ENCODE data around the gene ENTPD8.
"Not testable (repeated sequence)": the region's sequence is repeated elsewhere in the genome, so short reads cannot be mapped to it uniquely, and the experiment has no call there.

Gene ENTPD8

GRCh38 chr9:137417161-137418021 lies 23.8 kb downstream of the ENTPD8 start:
- peaks cover 4% of the 10 kb centered on the region; the same call in 1 of the 2 replicates for H3K4me1 ChIP-seq (ENCODE audit: insufficient read depth, low read length)
- H3K9ac ChIP-seq (ENCODE audit: low read depth, low read length) = no peak overlapping the region
- H3K4me3 ChIP-seq (ENCODE audit: low read length) = no peak overlapping the region

GRCh38 chr9:137416563-137417151 lies 24.5 kb downstream of the ENTPD8 start:
- H3K4me3 ChIP-seq (ENCODE audit: low read length) = no peak overlapping the region
- no peak overlapping the region for H3K27ac ChIP-seq (ENCODE audit: low read length)
- no peaks in the 10 kb centered on the region for H3K27me3 ChIP-seq (ENCODE audit: insufficient read depth, low read length)
- no peak overlapping the region for H3K9ac ChIP-seq (ENCODE audit: low read depth, low read length)
- no peaks in the 10 kb centered on the region for H3K9me3 ChIP-seq (ENCODE audit: insufficient read depth, low read depth, low read length)
- no peaks in the 10 kb centered on the region for H3K36me3 ChIP-seq (ENCODE audit: insufficient read depth, low read depth, low read length)
- H3K4me1 ChIP-seq (ENCODE audit: insufficient read depth, low read length) = no peaks in the 10 kb centered on the region

More at GRCh38 chr9:137417161-137418021, 23.8 kb downstream of the ENTPD8 start:
- Histone ChIP-seq H3K36me3 (ENCODE audit: insufficient read depth, low read depth, low read length) (no peaks in the 10 kb centered on the region), H3K27me3 (ENCODE audit: insufficient read depth, low read length) (no peaks in the 10 kb centered on the region), H3K9me3 (ENCODE audit: insufficient read depth, low read depth, low read length) (no peaks in the 10 kb centered on the region), H3K27ac (ENCODE audit: low read length) (no peak overlapping the region)

- Histone ChIP-seq H3K27me3 (ENCODE audit: insufficient read depth, low read length) (no peaks in the 10 kb centered on the region), H3K9ac (ENCODE audit: low read depth, low read length) (no peak overlapping the region), H3K36me3 (ENCODE audit: insufficient read depth, low read depth, low read length) (no peaks in the 10 kb centered on the region), H3K27ac (ENCODE audit: low read length) (no peak overlapping the region), H3K4me3 (ENCODE audit: low read length) (no peak overlapping the region), H3K9me3 (ENCODE audit: insufficient read depth, low read depth, low read length) (no peaks in the 10 kb centered on the region), H3K4me1 (ENCODE audit: insufficient read depth, low read length) (no peaks in the 10 kb centered on the region)
Measured at GRCh38 chr9:137416006-137416562, 25.1 kb downstream of the ENTPD8 start.

- no peaks in the 10 kb centered on the region for H3K4me1 ChIP-seq (ENCODE audit: insufficient read depth, low read length)
- H3K9me3 ChIP-seq (ENCODE audit: insufficient read depth, low read depth, low read length) = no peaks in the 10 kb centered on the region
- H3K4me3 ChIP-seq (ENCODE audit: low read length) = no peak overlapping the region
- no peaks in the 10 kb centered on the region for H3K36me3 ChIP-seq (ENCODE audit: insufficient read depth, low read depth, low read length)
- H3K27me3 ChIP-seq (ENCODE audit: insufficient read depth, low read length) = no peaks in the 10 kb centered on the region
- no peak overlapping the region for H3K9ac ChIP-seq (ENCODE audit: low read depth, low read length)
- H3K27ac ChIP-seq (ENCODE audit: low read length) = no peak overlapping the region
Measured at GRCh38 chr9:137415451-137415850, 25.7 kb downstream of the ENTPD8 start.

GRCh38 chr9:137412431-137412830 lies 28.7 kb downstream of the ENTPD8 start:
- H3K9ac ChIP-seq (ENCODE audit: low read depth, low read length) = no peak overlapping the region
- H3K27me3 ChIP-seq (ENCODE audit: insufficient read depth, low read length) = no peaks in the 10 kb centered on the region
- no peaks in the 10 kb centered on the region for H3K9me3 ChIP-seq (ENCODE audit: insufficient read depth, low read depth, low read length)
- no peak overlapping the region for H3K4me3 ChIP-seq (ENCODE audit: low read length)
- no peaks in the 10 kb centered on the region for H3K4me1 ChIP-seq (ENCODE audit: insufficient read depth, low read length)
- no peak overlapping the region for H3K27ac ChIP-seq (ENCODE audit: low read length)
- H3K36me3 ChIP-seq (ENCODE audit: insufficient read depth, low read depth, low read length) = no peaks in the 10 kb centered on the region

GRCh38 chr9:137411645-137412380 lies 29.3 kb downstream of the ENTPD8 start:
- H3K9ac ChIP-seq (ENCODE audit: low read depth, low read length) = no peak overlapping the region
- no peaks in the 10 kb centered on the region for H3K4me1 ChIP-seq (ENCODE audit: insufficient read depth, low read length)
- H3K36me3 ChIP-seq (ENCODE audit: insufficient read depth, low read depth, low read length) = no peaks in the 10 kb centered on the region
- no peak overlapping the region for H3K4me3 ChIP-seq (ENCODE audit: low read length)
- no peak overlapping the region for H3K27ac ChIP-seq (ENCODE audit: low read length)
- no peaks in the 10 kb centered on the region for H3K27me3 ChIP-seq (ENCODE audit: insufficient read depth, low read length)
- no peaks in the 10 kb centered on the region for H3K9me3 ChIP-seq (ENCODE audit: insufficient read depth, low read depth, low read length)

GRCh38 chr9:137411260-137411644 lies 29.9 kb downstream of the ENTPD8 start:
- no peak overlapping the region for H3K27ac ChIP-seq (ENCODE audit: low read length)
- H3K4me1 ChIP-seq (ENCODE audit: insufficient read depth, low read length) = no peaks in the 10 kb centered on the region
- no peaks in the 10 kb centered on the region for H3K9me3 ChIP-seq (ENCODE audit: insufficient read depth, low read depth, low read length)
- H3K9ac ChIP-seq (ENCODE audit: low read depth, low read length) = no peak overlapping the region
- H3K36me3 ChIP-seq (ENCODE audit: insufficient read depth, low read depth, low read length) = no peaks in the 10 kb centered on the region
- peaks cover 3% of the 10 kb centered on the region; the same call in 1 of the 2 replicates for H3K27me3 ChIP-seq (ENCODE audit: insufficient read depth, low read length)
- no peak overlapping the region for H3K4me3 ChIP-seq (ENCODE audit: low read length)

- Histone ChIP-seq H3K27ac (ENCODE audit: low read length) (no peak overlapping the region), H3K9ac (ENCODE audit: low read depth, low read length) (no peak overlapping the region), H3K27me3 (ENCODE audit: insufficient read depth, low read length) (peaks cover 7% of the 10 kb centered on the region; the same call in 1 of the 2 replicates)
Measured at GRCh38 chr9:137410891-137411249, 30.3 kb downstream of the ENTPD8 start.

GRCh38 chr9:137410236-137410890 lies 30.8 kb downstream of the ENTPD8 start:
- H3K27me3 ChIP-seq (ENCODE audit: insufficient read depth, low read length) = peaks cover 11% of the 10 kb centered on the region; the same call in 1 of the 2 replicates
- H3K4me1 ChIP-seq (ENCODE audit: insufficient read depth, low read length); H3K9me3 ChIP-seq (ENCODE audit: insufficient read depth, low read depth, low read length); H3K27ac ChIP-seq (ENCODE audit: low read length); H3K9ac ChIP-seq (ENCODE audit: low read depth, low read length); H3K36me3 ChIP-seq (ENCODE audit: insufficient read depth, low read depth, low read length); H3K4me3 ChIP-seq (ENCODE audit: low read length): not testable (repeated sequence)

More at GRCh38 chr9:137410891-137411249, 30.3 kb downstream of the ENTPD8 start:
- Histone ChIP-seq H3K4me1 (ENCODE audit: insufficient read depth, low read length) (no peaks in the 10 kb centered on the region), H3K36me3 (ENCODE audit: insufficient read depth, low read depth, low read length) (no peaks in the 10 kb centered on the region), H3K4me3 (ENCODE audit: low read length) (no peak overlapping the region), H3K9me3 (ENCODE audit: insufficient read depth, low read depth, low read length) (no peaks in the 10 kb centered on the region)

GRCh38 chr9:137409515-137409914 lies 31.6 kb downstream of the ENTPD8 start:
- Histone ChIP-seq H3K9me3 (ENCODE audit: insufficient read depth, low read depth, low read length) (no peaks in the 10 kb centered on the region), H3K36me3 (ENCODE audit: insufficient read depth, low read depth, low read length) (no peaks in the 10 kb centered on the region), H3K27ac (ENCODE audit: low read length) (no peak overlapping the region), H3K9ac (ENCODE audit: low read depth, low read length) (no peak overlapping the region), H3K4me3 (ENCODE audit: low read length) (no peak overlapping the region), H3K4me1 (ENCODE audit: insufficient read depth, low read length) (no peaks in the 10 kb centered on the region), H3K27me3 (ENCODE audit: insufficient read depth, low read length) (peaks cover 11% of the 10 kb centered on the region; the same call in 1 of the 2 replicates)

All from iPS-20b (cell line).